Astrocyte of the spinal cord (primary cell): ENCODE data around the gene PES1.
"Not testable (repeated sequence)": the region's sequence is repeated elsewhere in the genome, so short reads cannot be mapped to it uniquely, and the experiment has no call there.

Experiments used
- DNase-seq: peaks from one replicate; pipeline ENCODE4 v3.0.0; 2011; ENCODE audit warnings: low read depth, low spot score
- H3K4me3 ChIP-seq: 2 replicates; pipeline ENCODE4 v1.5.1; 2011; ENCODE audit warnings: low read depth, mild to moderate bottlenecking, low read length, moderate library complexity
- in situ Hi-C: cut with HindIII; loops from 2 replicates; pipeline ENCODE4 v1.10.0; 2017; ENCODE audit warnings: low sequenced_read_pairs
- TF ChIP-seq, protein P1 (sequence below): IDR thresholded peaks from 2 replicates; pipeline ENCODE4 v1.5.1; 2012; ENCODE audit warnings: low read depth, mild to moderate bottlenecking, low read length, inconsistent platforms

Gene PES1

GRCh38 chr22:30555282-30556210 lies 36.2 kb downstream of the PES1 start:
- TF ChIP-seq, protein P1, sequence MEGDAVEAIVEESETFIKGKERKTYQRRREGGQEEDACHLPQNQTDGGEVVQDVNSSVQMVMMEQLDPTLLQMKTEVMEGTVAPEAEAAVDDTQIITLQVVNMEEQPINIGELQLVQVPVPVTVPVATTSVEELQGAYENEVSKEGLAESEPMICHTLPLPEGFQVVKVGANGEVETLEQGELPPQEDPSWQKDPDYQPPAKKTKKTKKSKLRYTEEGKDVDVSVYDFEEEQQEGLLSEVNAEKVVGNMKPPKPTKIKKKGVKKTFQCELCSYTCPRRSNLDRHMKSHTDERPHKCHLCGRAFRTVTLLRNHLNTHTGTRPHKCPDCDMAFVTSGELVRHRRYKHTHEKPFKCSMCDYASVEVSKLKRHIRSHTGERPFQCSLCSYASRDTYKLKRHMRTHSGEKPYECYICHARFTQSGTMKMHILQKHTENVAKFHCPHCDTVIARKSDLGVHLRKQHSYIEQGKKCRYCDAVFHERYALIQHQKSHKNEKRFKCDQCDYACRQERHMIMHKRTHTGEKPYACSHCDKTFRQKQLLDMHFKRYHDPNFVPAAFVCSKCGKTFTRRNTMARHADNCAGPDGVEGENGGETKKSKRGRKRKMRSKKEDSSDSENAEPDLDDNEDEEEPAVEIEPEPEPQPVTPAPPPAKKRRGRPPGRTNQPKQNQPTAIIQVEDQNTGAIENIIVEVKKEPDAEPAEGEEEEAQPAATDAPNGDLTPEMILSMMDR, result no peak
- H3K4me3 ChIP-seq, result no peak overlapping the region
- no peak for DNase-seq
- in situ Hi-C loops, result no loop called here

DNA sequence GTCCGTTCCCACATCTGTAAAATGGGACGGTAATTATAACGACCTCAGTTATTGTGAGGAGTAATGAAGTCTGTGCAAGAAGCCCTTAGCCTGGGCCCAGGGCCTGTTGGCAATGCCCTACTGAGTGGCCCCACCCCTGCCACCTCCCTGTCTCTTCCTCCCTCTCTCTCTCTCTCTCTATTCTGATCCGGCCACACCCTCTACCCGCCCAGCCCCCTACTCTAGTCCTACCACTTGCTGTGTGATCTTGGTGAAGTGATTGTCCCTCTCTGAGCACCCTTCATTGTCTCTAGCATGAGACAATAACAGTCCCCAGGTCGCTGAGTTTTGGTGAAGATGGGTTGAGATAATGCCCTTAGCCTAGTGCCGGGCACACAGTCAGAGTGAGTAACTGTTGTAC lies 37.7 kb downstream of the PES1 start:
- no peak overlapping the region for H3K4me3 ChIP-seq
- TF ChIP-seq, protein P1, result no peak
- DNase-seq, result no peak
- in situ Hi-C loops, result no loop called here

DNA sequence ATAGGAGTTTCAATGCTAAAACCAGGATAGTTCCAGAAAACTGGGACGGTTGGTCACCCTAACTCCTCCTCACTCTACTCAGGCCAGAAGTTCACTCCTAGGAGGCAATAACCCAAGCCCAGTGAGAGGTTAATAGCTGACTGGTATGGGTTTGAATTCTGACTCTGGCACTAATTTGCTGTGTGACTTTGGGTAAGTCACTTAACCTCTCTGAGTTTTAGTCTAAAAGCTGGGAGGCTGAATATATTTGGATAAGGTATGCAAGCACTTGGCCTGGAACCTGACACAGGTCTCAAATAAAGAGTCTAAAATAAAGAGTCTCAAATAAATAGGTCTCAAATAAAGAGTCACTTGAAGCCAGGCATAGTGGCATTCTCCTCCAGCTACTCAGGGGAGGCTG lies 39.0 kb downstream of the PES1 start:
- no peak overlapping the region for H3K4me3 ChIP-seq
- TF ChIP-seq, protein P1, result no peak
- in situ Hi-C loops, result no loop called here
- no peak for DNase-seq

DNA sequence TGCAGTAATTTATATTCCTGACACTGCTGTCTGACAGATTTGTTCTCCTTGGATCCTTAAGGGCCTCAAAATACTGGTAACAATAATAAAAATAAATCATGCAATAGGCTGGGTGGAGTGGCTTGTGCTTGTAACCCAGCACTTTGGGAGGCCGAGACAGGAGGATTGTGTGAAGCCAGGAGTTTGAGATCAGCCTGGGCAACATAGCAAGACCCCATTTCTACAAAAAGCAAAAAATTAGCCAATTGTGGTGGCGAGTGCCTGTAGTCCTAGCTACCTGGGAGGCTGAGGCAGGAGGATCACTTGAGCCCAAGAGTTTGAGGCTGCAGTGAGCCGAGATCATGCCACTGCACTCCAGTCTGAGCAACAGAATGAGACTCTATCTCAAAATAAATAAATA lies 39.9 kb downstream of the PES1 start:
- H3K4me3 ChIP-seq, in situ Hi-C loops, DNase-seq: not testable (repeated sequence)

GRCh38 chr22:30547188-30547587 lies 44.5 kb downstream of the PES1 start:
- no peak overlapping the region for H3K4me3 ChIP-seq
- DNase-seq, result no peak
- in situ Hi-C loops, result no loop called here
- TF ChIP-seq, protein P1, result no peak

DNA sequence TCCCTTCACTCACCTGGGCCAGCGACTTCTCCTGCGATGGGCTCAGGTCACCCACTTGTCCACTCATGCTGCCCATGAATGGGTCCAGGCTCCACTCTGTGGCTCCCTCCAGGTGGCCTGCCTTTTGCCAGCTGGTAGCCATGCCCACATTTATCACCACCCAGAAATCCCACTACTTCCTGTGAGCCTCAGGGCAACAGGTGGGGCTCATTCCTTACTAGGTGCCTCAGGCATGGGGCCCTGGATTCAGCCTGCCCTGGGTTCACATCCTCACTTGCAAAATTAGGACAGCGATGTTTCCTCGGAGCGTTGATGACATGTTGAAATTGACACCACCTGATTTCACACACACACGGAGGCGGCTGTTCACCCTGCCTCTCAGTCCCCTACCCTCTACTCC lies 45.1 kb downstream of the PES1 start, which contains the start of gene SEC14L6:
Gene SEC14L6, minus strand, starts transcription at position 126 of the 400 bp plus-strand sequence. Its CDS starts 59 bp downstream, at position 67.
- TF ChIP-seq, protein P1, result no peak
- no peak for DNase-seq
- no peak within 1 kb of the TSS for H3K4me3 ChIP-seq
- in situ Hi-C loops, result no loop called here

DNA sequence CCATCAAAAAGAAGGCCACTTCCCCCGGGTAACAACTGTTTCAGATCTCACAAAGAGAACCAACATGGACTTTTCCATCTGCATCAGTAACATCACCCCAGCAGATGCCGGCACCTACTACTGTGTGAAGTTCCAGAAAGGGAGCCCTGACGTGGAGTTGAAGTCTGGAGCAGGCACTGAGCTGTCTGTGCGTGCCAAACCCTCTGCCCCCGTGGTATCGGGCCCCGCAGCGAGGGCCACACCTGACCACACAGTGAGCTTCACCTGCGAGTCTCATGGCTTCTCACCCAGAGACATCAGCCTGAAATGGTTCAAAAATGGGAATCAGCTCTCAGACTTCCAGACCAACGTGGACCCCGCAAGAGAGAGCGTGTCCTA lies 48.9 kb downstream of the PES1 start:
- in situ Hi-C loops, result no loop called here
- DNase-seq, result no peak
- TF ChIP-seq, protein P1, result no peak
- no peak overlapping the region for H3K4me3 ChIP-seq
